Loucy (cell line): ENCODE data around the gene LY6G6C.

ENCODE experiments used
- H2AFZ ChIP-seq: fragments of 200-600 bp; sonication (generic); 2 replicates; pipeline ENCODE4 v1.6.0; 2016; ENCODE audit warnings: antibody characterized with exemption, mild to moderate bottlenecking, low read length, moderate library complexity
- H3F3A ChIP-seq: fragments of 200-600 bp; 2 replicates; pipeline ENCODE4 v1.6.0; 2016; ENCODE audit warnings: antibody characterized with exemption, low read depth, mild to moderate bottlenecking
- H3K27me3 ChIP-seq: fragments of 200-600 bp; sonication (generic); 2 replicates; pipeline ENCODE4 v1.6.1; 2014; ENCODE audit warnings: low read length, mild to moderate bottlenecking; ENCODE audit not compliant: insufficient read depth, poor library complexity, severe bottlenecking
- H3K36me3 ChIP-seq: fragments of 200-600 bp; sonication (generic); 2 replicates; pipeline ENCODE4 v1.6.1; 2016; ENCODE audit warnings: low read length; ENCODE audit not compliant: insufficient read depth
- H3K4me1 ChIP-seq: fragments of 200-600 bp; sonication (generic); 2 replicates; pipeline ENCODE4 v1.5.1; 2014; ENCODE audit warnings: low read length, mild to moderate bottlenecking; ENCODE audit not compliant: insufficient read depth, poor library complexity, severe bottlenecking
- H3K4me2 ChIP-seq: fragments of 200-600 bp; sonication (generic); 2 replicates; pipeline ENCODE4 v1.6.0; 2014; ENCODE audit warnings: antibody characterized with exemption, low read length, low read depth, mild to moderate bottlenecking; ENCODE audit not compliant: poor library complexity, severe bottlenecking
- H3K4me3 ChIP-seq: fragments of 200-600 bp; sonication (generic); 2 replicates; pipeline ENCODE4 v1.5.1; 2014; ENCODE audit warnings: low read length, mild to moderate bottlenecking, mixed read lengths; ENCODE audit not compliant: poor library complexity, severe bottlenecking
- H3K79me2 ChIP-seq: fragments of 200-600 bp; sonication (generic); 2 replicates; pipeline ENCODE4 v1.6.1; 2014; ENCODE audit warnings: low read length; ENCODE audit not compliant: insufficient read depth
- H3K9ac ChIP-seq: fragments of 200-600 bp; sonication (generic); 2 replicates; pipeline ENCODE4 v1.6.0; 2014; ENCODE audit warnings: mild to moderate bottlenecking, low read depth, low read length, moderate library complexity; ENCODE audit not compliant: poor library complexity, severe bottlenecking
- H3K9me2 ChIP-seq: fragments of 200-600 bp; sonication (generic); replicated peaks from 2 replicates; pipeline ENCODE4 v1.6.1; 2016; ENCODE audit warnings: low read depth, low read length, mixed read lengths
- H3K9me3 ChIP-seq: fragments of 200-600 bp; sonication (generic); 2 replicates; pipeline ENCODE4 v1.6.1; 2014; ENCODE audit warnings: mild to moderate bottlenecking, antibody characterized with exemption, low read length, low read depth; ENCODE audit not compliant: insufficient read depth
- H4K20me1 ChIP-seq: fragments of 200-600 bp; sonication (generic); 2 replicates; pipeline ENCODE4 v1.6.0; 2014; ENCODE audit warnings: antibody characterized with exemption, low read length, mild to moderate bottlenecking; ENCODE audit not compliant: insufficient read depth, poor library complexity, severe bottlenecking
- CTCF ChIP-seq: fragments of 200-600 bp; sonication (generic); conservative IDR thresholded peaks from 2 replicates; pipeline ENCODE4 v1.5.1; 2014; ENCODE audit warnings: mild to moderate bottlenecking, antibody characterized with exemption, low read length
- EZH2phosphoT487 ChIP-seq: fragments of 200-600 bp; IDR thresholded peaks from 2 replicates; pipeline ENCODE4 v1.6.1; 2018; ENCODE audit warnings: antibody characterized with exemption, mild to moderate bottlenecking, moderate library complexity, borderline replicate concordance

LY6G6C gene

DNA sequence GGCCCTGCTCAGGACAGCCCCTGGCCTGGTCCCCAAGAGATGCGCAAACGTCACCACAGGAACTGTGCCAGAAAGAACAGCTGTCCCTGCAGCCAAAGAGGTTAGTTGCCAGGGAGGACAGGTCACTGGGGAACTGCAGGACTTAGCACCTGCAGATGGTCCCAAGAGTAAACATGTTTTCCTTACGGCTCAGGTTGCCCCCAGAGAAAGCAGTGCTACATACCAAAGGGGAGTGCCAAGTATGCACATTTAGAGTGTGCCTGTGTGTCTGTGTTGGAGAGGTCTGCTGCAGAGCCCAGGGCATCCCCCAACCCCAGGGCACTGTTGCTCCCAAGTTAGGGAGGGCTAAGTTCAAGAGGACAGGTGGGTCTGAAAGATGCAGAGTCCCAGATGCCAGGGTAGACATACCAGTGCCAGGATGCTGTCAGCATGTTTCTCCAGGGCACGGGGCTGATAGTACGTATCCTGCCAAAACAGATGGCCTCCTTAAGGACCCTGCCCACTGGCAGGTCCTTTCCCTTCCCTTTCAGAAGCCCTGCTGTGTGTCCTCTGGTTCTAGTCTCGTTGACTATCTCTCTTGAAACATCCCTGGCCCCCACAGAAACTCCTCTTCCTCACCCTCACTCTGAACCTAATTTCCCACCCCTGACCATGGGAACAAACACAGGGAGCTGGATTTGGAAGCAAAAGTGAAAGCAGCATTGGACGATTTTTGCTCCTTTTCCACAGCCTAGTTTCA is 19.7 kb downstream of the LY6G6C start:
- H3K4me1 ChIP-seq, result peaks cover 24% of the 10 kb centered on the region
- H3K9me3 ChIP-seq, result no peaks in the 10 kb centered on the region
- no peak overlapping the region for H2AFZ ChIP-seq
- peak overlapping the region; percentile 88 for H3K9ac ChIP-seq
- TF ChIP-seq CTCF, result no peak
- no peak for TF ChIP-seq EZH2phosphoT487
- no peaks in the 10 kb centered on the region for H3F3A ChIP-seq
- H3K9me2 ChIP-seq, result no peaks in the 10 kb centered on the region
- H3K79me2 ChIP-seq, result peaks cover 46% of the 10 kb centered on the region
- peak overlapping the region; percentile 88 for H3K4me3 ChIP-seq
- H3K4me2 ChIP-seq, result peak overlapping the region; percentile 88
- no peaks in the 10 kb centered on the region for H3K27me3 ChIP-seq
- peaks cover 15% of the 10 kb centered on the region for H4K20me1 ChIP-seq
- H3K36me3 ChIP-seq, result peaks cover 1% of the 10 kb centered on the region; the same call in 1 of the 2 replicates

DNA sequence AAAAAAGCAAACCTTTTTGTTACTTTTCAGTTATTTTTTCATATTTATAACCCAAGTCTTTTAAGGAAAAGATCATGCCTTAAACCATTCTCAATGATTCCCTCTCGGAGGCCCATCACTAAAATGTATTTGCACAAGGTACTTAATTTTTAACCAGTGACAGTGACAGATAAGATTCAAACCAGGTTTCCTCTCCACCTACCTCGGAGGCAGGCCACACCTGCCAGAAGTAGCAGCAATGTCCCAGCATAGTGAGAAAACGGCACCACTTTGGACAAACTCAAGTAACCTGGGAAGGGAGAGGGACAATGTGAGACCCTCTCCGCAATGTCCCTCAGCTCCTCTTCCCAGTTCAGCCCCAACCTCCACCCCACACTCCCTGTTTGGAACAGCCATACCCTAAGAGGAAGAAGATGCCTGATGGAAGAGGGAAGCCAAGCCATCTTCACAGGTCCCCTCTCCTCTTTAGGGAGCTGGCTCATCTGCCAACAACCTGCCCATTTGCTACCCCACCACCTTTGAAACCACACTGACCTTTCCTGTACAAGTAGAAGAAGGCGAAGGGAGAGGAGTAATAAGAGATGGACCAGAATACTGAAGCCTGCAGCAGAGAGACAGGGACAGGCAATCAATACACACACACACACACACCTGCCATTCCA is 20.7 kb downstream of the LY6G6C start:
- Histone ChIP-seq H3K9me2 (no peaks in the 10 kb centered on the region), H3K9ac (peak overlapping the region; percentile 88), H3K4me1 (peaks cover 24% of the 10 kb centered on the region), H4K20me1 (peaks cover 15% of the 10 kb centered on the region), H3K27me3 (no peaks in the 10 kb centered on the region), H2AFZ (no peak overlapping the region), H3K9me3 (no peaks in the 10 kb centered on the region), H3K4me2 (peak overlapping the region; percentile 88), H3K79me2 (peaks cover 46% of the 10 kb centered on the region), H3F3A (no peaks in the 10 kb centered on the region), H3K4me3 (peak overlapping the region; percentile 88), H3K36me3 (peaks cover 5% of the 10 kb centered on the region; the same call in 1 of the 2 replicates)
- TF ChIP-seq EZH2phosphoT487, result no peak
- no peak for TF ChIP-seq CTCF

DNA sequence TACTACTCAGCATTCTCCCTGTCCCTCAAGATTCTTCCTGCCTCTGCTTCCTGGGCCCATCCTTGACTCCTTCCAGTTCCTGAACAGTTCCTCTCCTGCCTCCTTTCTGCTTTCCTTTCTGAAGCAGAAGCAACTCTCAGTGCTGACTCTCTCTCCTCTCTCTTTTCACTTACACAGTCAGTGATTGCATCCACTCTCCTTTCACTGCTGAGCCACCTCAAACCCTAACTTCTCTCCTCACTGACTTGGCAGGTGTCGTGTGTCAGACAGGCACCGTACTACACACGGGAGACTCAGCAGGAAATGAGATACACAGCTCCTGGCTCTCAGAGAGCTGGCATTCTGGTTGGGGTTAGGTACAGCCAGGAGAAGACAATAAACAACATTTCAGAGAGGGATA is 24.0 kb downstream of the LY6G6C start:
- TF ChIP-seq EZH2phosphoT487 (no peak), CTCF (no peak)

More for the DNA sequence above, 24.0 kb downstream of the LY6G6C start:
- H3K4me1 ChIP-seq, result peaks cover 24% of the 10 kb centered on the region
- no peak overlapping the region for H2AFZ ChIP-seq
- no peak overlapping the region for H3K4me3 ChIP-seq
- H3K79me2 ChIP-seq, result peaks cover 44% of the 10 kb centered on the region
- no peaks in the 10 kb centered on the region for H3K9me3 ChIP-seq
- no peaks in the 10 kb centered on the region for H3K9me2 ChIP-seq
- peak overlapping the region; percentile 29 for H3K9ac ChIP-seq
- peak overlapping the region; percentile 10 for H3K4me2 ChIP-seq
- no peaks in the 10 kb centered on the region for H3F3A ChIP-seq
- H3K36me3 ChIP-seq, result peaks cover 33% of the 10 kb centered on the region; the same call in 1 of the 2 replicates
- peaks cover 15% of the 10 kb centered on the region for H4K20me1 ChIP-seq
- no peaks in the 10 kb centered on the region for H3K27me3 ChIP-seq
